Measurements from ENCODE around the gene SMC1A. TPM values are rescaled to one million over a fixed set of nuclear protein-coding genes. Genes with fewer than 3 reads are reported as not detected.

Gene SMC1A
- total RNA-seq, 6 experiments from 2014 or later, result 40.5 to 62.0 (median 58.4) TPM

DNA sequence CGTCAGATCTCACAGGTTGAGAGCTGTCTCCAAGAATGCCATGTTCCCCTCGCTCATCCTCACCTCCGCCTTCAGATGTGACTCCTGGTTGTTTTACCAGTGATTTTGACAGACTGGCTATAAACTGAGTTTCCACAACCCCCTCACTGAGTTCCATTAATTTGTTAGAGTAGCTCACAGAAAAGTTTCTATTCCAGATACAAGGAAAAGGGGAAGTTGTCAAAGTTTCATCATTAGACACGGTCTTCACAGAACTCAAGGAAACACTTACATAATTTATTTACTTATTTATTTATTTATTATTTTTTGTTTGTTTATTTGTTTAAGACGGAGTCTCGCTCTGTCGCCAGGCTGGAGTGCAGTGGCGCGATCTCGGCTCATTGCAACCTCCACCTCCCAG lies 85.4 kb downstream of the SMC1A start:
- no peak for TF ChIP-seq CTCF (IDR thresholded peaks at IDR 0.05)
- Mint-ChIP-seq H3K4me1 (ENCODE audit: low read depth) (no peaks in the 10 kb centered on the region), H3K9me3 (no peaks in the 10 kb centered on the region), H3K27me3 (ENCODE audit: insufficient read depth) (peaks cover 15% of the 10 kb centered on the region), H3K4me3 (no peak overlapping the region), H3K36me3 (ENCODE audit: low read depth) (no peaks in the 10 kb centered on the region), H3K27ac (no peak overlapping the region)
- DNase-seq, result no peak

DNA sequence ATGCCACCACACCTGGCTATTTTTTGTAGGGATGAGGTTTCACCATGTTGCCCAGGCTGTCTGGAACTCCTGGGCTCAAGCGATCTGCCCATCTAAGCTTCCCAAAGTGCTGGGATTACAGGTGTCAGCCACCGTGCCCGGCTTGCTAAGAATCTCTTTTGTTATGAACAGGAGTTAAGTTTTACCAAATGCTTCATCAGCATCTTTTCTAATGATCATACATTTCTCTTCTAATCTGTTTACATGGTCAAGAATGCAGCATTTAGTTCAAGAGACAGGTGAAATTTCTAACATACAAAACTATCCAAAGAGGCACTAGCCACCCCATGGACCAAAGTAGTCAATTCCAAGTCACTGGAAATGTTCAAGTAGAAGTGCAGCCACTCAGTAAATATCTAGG lies 88.6 kb downstream of the SMC1A start:
- no peaks in the 10 kb centered on the region for H3K36me3 Mint-ChIP-seq (ENCODE audit: low read depth)
- no peaks in the 10 kb centered on the region for H3K4me1 Mint-ChIP-seq (ENCODE audit: low read depth)
- no peak for DNase-seq
- no peak for TF ChIP-seq CTCF (IDR thresholded peaks at IDR 0.05)
- no peaks in the 10 kb centered on the region for H3K9me3 Mint-ChIP-seq
- no peak overlapping the region for H3K4me3 Mint-ChIP-seq
- H3K27me3 Mint-ChIP-seq (ENCODE audit: insufficient read depth), result peaks cover 12% of the 10 kb centered on the region
- no peak overlapping the region for H3K27ac Mint-ChIP-seq

GRCh38 chrX:53332204-53332603 lies 90.2 kb downstream of the SMC1A start:
- no peak for DNase-seq
- Mint-ChIP-seq H3K9me3 (no peaks in the 10 kb centered on the region), H3K4me1 (ENCODE audit: low read depth) (no peaks in the 10 kb centered on the region), H3K27ac (no peak overlapping the region), H3K27me3 (ENCODE audit: insufficient read depth) (peaks cover 22% of the 10 kb centered on the region), H3K36me3 (ENCODE audit: low read depth) (no peaks in the 10 kb centered on the region), H3K4me3 (no peak overlapping the region)
- no peak for TF ChIP-seq CTCF (IDR thresholded peaks at IDR 0.05)

DNA sequence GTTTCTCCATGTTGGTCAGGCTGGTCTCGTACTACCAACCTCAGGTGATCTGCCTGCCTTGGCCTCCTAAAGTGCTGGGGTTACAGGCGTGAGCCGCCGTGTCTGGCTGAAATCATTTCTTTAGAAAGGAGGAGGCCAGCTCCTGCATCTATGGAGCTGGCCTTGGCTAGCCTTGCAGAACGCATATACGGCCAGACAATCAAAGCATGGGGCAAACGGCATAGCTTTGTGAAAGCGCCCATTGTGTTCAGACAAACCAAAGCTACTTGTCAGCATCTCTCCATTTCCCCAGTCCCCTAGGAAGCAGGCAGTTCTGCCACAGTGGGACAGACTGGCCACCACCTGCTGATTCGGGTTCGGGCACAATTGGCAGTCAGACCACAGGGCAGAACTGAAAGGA lies 92.1 kb downstream of the SMC1A start:
- no peaks in the 10 kb centered on the region for H3K9me3 Mint-ChIP-seq
- DNase-seq, result no peak
- TF ChIP-seq CTCF (IDR thresholded peaks at IDR 0.05), result no peak
- peaks cover 29% of the 10 kb centered on the region for H3K27me3 Mint-ChIP-seq (ENCODE audit: insufficient read depth)
- no peak overlapping the region for H3K27ac Mint-ChIP-seq
- H3K4me1 Mint-ChIP-seq (ENCODE audit: low read depth), result no peaks in the 10 kb centered on the region
- no peak overlapping the region for H3K4me3 Mint-ChIP-seq
- H3K36me3 Mint-ChIP-seq (ENCODE audit: low read depth), result no peaks in the 10 kb centered on the region

- Mint-ChIP-seq H3K27ac (no peak overlapping the region), H3K27me3 (ENCODE audit: insufficient read depth) (peaks cover 28% of the 10 kb centered on the region), H3K9me3 (no peaks in the 10 kb centered on the region), H3K4me3 (no peak overlapping the region), H3K36me3 (ENCODE audit: low read depth) (no peaks in the 10 kb centered on the region), H3K4me1 (ENCODE audit: low read depth) (peaks cover 13% of the 10 kb centered on the region)
- no peak for DNase-seq
- TF ChIP-seq CTCF (IDR thresholded peaks at IDR 0.05), result no peak
These were observed 97.7 kb downstream of the SMC1A start for GRCh38 chrX:53324803-53325202.

Small RNA genes lying within 50 kb of the gene (microRNA-seq; reads per million reads assigned to microRNA genes)
- gene MIR6857, result not detected

Other genes starting within 250 kb of the SMC1A start
- 10 to 100 TPM; 57.9 to 65.9 (median 61.4) TPM for gene KDM5C, start 197.4 kb downstream of the SMC1A start, total RNA-seq (2021; fragmentation: NEBNext Ultra II Directional; extraction: Animal tissue kit (Norgen Biotek cat#: 25700))
- gene IQSEC2, start 141.1 kb downstream of the SMC1A start, total RNA-seq (2021; fragmentation: NEBNext Ultra II Directional; extraction: Animal tissue kit (Norgen Biotek cat#: 25700)), result 10 to 100 TPM; 16.4 to 22.8 (median 20.0) TPM
- gene RIBC1, start 219 bp upstream of the SMC1A start, total RNA-seq (2021; fragmentation: NEBNext Ultra II Directional; extraction: Animal tissue kit (Norgen Biotek cat#: 25700)), result under 1 TPM; 0.21 to 0.43 (median 0.36) TPM
- 10 to 100 TPM; 78.0 to 94.9 (median 79.0) TPM for gene HSD17B10, start 11.7 kb upstream of the SMC1A start, total RNA-seq (2021; fragmentation: NEBNext Ultra II Directional; extraction: Animal tissue kit (Norgen Biotek cat#: 25700))

Data from HFFc6 (cell line).